Gastrocnemius medialis (tissue), 4 donors: ENCODE results near the gene TMEM191C. TPM values are rescaled to one million over a fixed set of nuclear protein-coding genes. Genes with fewer than 3 reads are reported as not detected.
"Not testable (repeated sequence)": the region's sequence is repeated elsewhere in the genome, so short reads cannot be mapped to it uniquely, and the experiment has no call there.

Experiments
- ATAC-seq, 2 donors: fragments of 150-250 bp; one replicate each; pipeline ENCODE4 v1.9.1; 2016
- DNase-seq, 2 donors: peaks; one replicate each; pipeline ENCODE4 v3.0.0-alpha.2; 2019
- H3K27ac ChIP-seq, 4 donors: fragments of 200-600 bp; sonication (generic); 1 replicate in 1 of 4; 2 replicates in 3 of 4; pipeline ENCODE4 v1.5.1; 2016 to 2018; ENCODE audit warnings: mild to moderate bottlenecking in 2 of 4, moderate library complexity in 1 of 4
- H3K27me3 ChIP-seq, 3 donors: fragments of 200-600 bp; sonication (generic) in 2 of 3; 1 replicate in 1 of 3; 2 replicates in 2 of 3; pipeline versions ENCODE4 v1.5.1 to v1.6.0; 2016 to 2019; ENCODE audit warnings: mild to moderate bottlenecking in 1 of 3, moderate library complexity in 1 of 3
- H3K36me3 ChIP-seq, 2 donors: fragments of 200-600 bp; sonication (generic) in 1 of 2; one replicate each; pipeline ENCODE4 v1.5.1; 2017 to 2018
- H3K4me1 ChIP-seq, 2 donors: fragments of 200-600 bp; sonication (generic) in 1 of 2; one replicate each; pipeline ENCODE4 v1.5.1; 2016 to 2017; ENCODE audit warnings: mild to moderate bottlenecking in 2 of 2
- H3K4me3 ChIP-seq, 4 donors: fragments of 200-600 bp; sonication (generic) in 3 of 4; 1 replicate in 1 of 4; 2 replicates in 3 of 4; pipeline ENCODE4 v1.5.1; 2016 to 2019; ENCODE audit warnings: mild to moderate bottlenecking in 2 of 4
- H3K9me3 ChIP-seq, 3 donors: fragments of 200-600 bp; sonication (generic) in 2 of 3; 1 replicate in 1 of 3; 2 replicates in 2 of 3; pipeline ENCODE4 v1.5.1; 2016 to 2019
- CTCF ChIP-seq, 5 experiments: fragments of 450-650 bp in 3 of 5; fragments of 200-600 bp in 2 of 5; sonication (generic) in 2 of 5; IDR thresholded peaks in 4 of 5; conservative IDR thresholded peaks in 1 of 5; 1 replicate in 4 of 5; 2 replicates in 1 of 5; pipeline ENCODE4 v1.5.1; 2016 to 2019; ENCODE audit warnings: antibody characterized with exemption in 5 of 5, mild to moderate bottlenecking in 3 of 5, moderate library complexity in 3 of 5
- POLR2A ChIP-seq, 2 donors: fragments of 450-650 bp; IDR thresholded peaks; one replicate each; pipeline ENCODE4 v1.6.1; 2017; ENCODE audit warnings: antibody characterized with exemption in 2 of 2, mild to moderate bottlenecking in 2 of 2, moderate library complexity in 2 of 2
- in situ Hi-C, 4 donors: fragments of 200-750 bp; cut with MboI; loops; one replicate each; pipeline versions ENCODE4 v1.15.0 to v1.8.0; 2017; ENCODE audit warnings: low sequenced_read_pairs in 4 of 4
- intact Hi-C: fragments of 100-400 bp; cut with DNase I; formaldehyde crosslinking; loops from one replicate; pipeline ENCODE4 v1.15.1; 2023; ENCODE audit warnings: low total_unique reads
- total RNA-seq, 4 donors: library from RNA; depleted of rRNA; stranded (reverse); fragments of >200 nt; gene quantifications; one replicate each; pipeline versions ENCODE4 v1.1.0 to v1.2.3, GENCODE V29; 2016

Gene TMEM191C
- total RNA-seq, 4 donors from 2014 or later = 0.16 TPM; not detected in 3

- no peak overlapping the region for H3K27ac ChIP-seq
- peaks cover 0 to under 1% of the 10 kb centered on the region in 2 donors for H3K36me3 ChIP-seq
- H3K9me3 ChIP-seq = no peaks in the 10 kb centered on the region
- no peaks in the 10 kb centered on the region for H3K27me3 ChIP-seq
- TF ChIP-seq POLR2A (IDR thresholded peaks at IDR 0.05) (no peak), CTCF (IDR thresholded peaks at IDR 0.05 in 4 of 5, conservative IDR thresholded peaks at IDR 0.05 in 1 of 5) (no peak)
- intact Hi-C loops = no loop called here
- no peak for DNase-seq
- no peak for ATAC-seq
- in situ Hi-C loops = no loop called here
- no peaks in the 10 kb centered on the region for H3K4me1 ChIP-seq
- H3K4me3 ChIP-seq = no peak overlapping the region
Measured at GRCh38 chr22:21451545-21452520, 15.4 kb upstream of the TMEM191C start.

DNA sequence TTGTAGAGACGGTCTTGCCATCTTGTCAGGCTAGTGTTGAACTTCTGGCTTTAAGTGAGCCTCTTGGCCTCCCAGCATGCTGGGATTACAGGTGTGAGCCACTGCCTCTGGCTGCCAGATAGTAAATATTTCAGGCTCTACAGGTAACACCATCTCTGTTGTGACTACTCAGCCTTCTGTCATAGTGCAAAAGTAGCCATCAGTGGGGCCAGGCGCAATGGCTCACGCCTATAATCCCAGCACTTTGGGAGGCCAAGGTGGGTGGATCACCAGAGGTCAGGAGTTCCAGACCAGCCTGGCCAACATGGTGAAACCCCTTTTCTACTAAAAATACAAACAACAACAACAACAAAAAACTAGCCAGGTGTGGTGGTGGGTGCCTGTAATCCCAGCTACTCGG lies 14.5 kb upstream of the TMEM191C start:
- H3K9me3 ChIP-seq, in situ Hi-C loops, ATAC-seq, H3K27me3 ChIP-seq, DNase-seq, H3K27ac ChIP-seq, H3K36me3 ChIP-seq, intact Hi-C loops, H3K4me1 ChIP-seq, H3K4me3 ChIP-seq: not testable (repeated sequence)

GRCh38 chr22:21454998-21455333 lies 12.2 kb upstream of the TMEM191C start:
- H3K36me3 ChIP-seq, H3K4me3 ChIP-seq, intact Hi-C loops, ATAC-seq, DNase-seq, H3K27ac ChIP-seq, in situ Hi-C loops, H3K4me1 ChIP-seq, H3K9me3 ChIP-seq, H3K27me3 ChIP-seq: not testable (repeated sequence)

GRCh38 chr22:21455334-21456089 lies 11.7 kb upstream of the TMEM191C start:
- H3K27me3 ChIP-seq = no peaks in the 10 kb centered on the region
- in situ Hi-C loops (no loop called here), intact Hi-C loops (no loop called here)
- H3K4me1 ChIP-seq = no peaks in the 10 kb centered on the region
- TF ChIP-seq CTCF (IDR thresholded peaks at IDR 0.05 in 4 of 5, conservative IDR thresholded peaks at IDR 0.05 in 1 of 5) (no peak), POLR2A (IDR thresholded peaks at IDR 0.05) (no peak)
- no peaks in the 10 kb centered on the region for H3K9me3 ChIP-seq
- ATAC-seq = no peak
- no peak for DNase-seq
- no peaks in the 10 kb centered on the region for H3K36me3 ChIP-seq
- no peak overlapping the region for H3K4me3 ChIP-seq
- no peak overlapping the region for H3K27ac ChIP-seq

GRCh38 chr22:21457023-21457787 lies 10.0 kb upstream of the TMEM191C start:
- no peaks in the 10 kb centered on the region for H3K27me3 ChIP-seq
- ATAC-seq = no peak
- intact Hi-C loops (no loop called here), in situ Hi-C loops (no loop called here)
- H3K27ac ChIP-seq = no peak overlapping the region
- DNase-seq = no peak
- no peaks in the 10 kb centered on the region for H3K4me1 ChIP-seq
- no peak for TF ChIP-seq POLR2A (IDR thresholded peaks at IDR 0.05)
- TF ChIP-seq CTCF (IDR thresholded peaks at IDR 0.05 in 4 of 5, conservative IDR thresholded peaks at IDR 0.05 in 1 of 5) = no peak
- no peaks in the 10 kb centered on the region for H3K9me3 ChIP-seq
- no peak overlapping the region for H3K4me3 ChIP-seq
- no peaks in the 10 kb centered on the region for H3K36me3 ChIP-seq

- H3K36me3 ChIP-seq, H3K27me3 ChIP-seq, H3K4me1 ChIP-seq, ATAC-seq, intact Hi-C loops, DNase-seq, H3K4me3 ChIP-seq, in situ Hi-C loops, H3K9me3 ChIP-seq, H3K27ac ChIP-seq: not testable (repeated sequence)
Measured at GRCh38 chr22:21462672-21463071, 4.5 kb upstream of the TMEM191C start.

GRCh38 chr22:21468194-21469096 lies 1.3 kb downstream of the TMEM191C start:
- H3K9me3 ChIP-seq, intact Hi-C loops, H3K36me3 ChIP-seq, in situ Hi-C loops, H3K27me3 ChIP-seq, H3K4me1 ChIP-seq: not testable (repeated sequence)
- DNase-seq (peak; percentile 75 to 84), ATAC-seq (peak; percentile 91)
- Histone ChIP-seq H3K27ac (peak overlapping the region in 1 of 4 donors; percentile 41), H3K4me3 (peak overlapping the region; percentile 41 to 58 (median 44))
